ENCODE data around the gene ROCK2. TPM values are rescaled to one million over a fixed set of nuclear protein-coding genes. Genes with fewer than 3 reads are reported as not detected.

ROCK2 gene
- polyA plus RNA-seq, 3 donors = 2.8 to 10.2 (median 4.3) TPM

- H3K4me2 ChIP-seq (replicated peaks; ENCODE audit: extremely low read depth, low read length, poor library complexity, severe bottlenecking) = no peak overlapping the region
- H2AFZ ChIP-seq (ENCODE audit: insufficient read depth, low read depth, low read length, poor library complexity, severe bottlenecking) = no peak overlapping the region
- TF ChIP-seq CTCF (IDR thresholded peaks at IDR 0.05) = no peak
- no peak overlapping the region for H3K4me3 Mint-ChIP-seq
- 100% methylated on average over 1 of the region's 3 CpGs for WGBS (ENCODE audit: insufficient coverage)
- no peaks in the 10 kb centered on the region for H3K27me3 ChIP-seq (ENCODE audit: control insufficient read depth in 2 of 2, insufficient read depth in 2 of 2, low read length in 2 of 2)
- peaks cover 4 to 16% (median 7%) of the 10 kb centered on the region in 3 donors for H3K27me3 Mint-ChIP-seq (ENCODE audit: low read depth in 3 of 3)
- H3K27ac Mint-ChIP-seq = peak overlapping the region in 1 of 7 donors; percentile 6
- H3K27ac ChIP-seq (ENCODE audit: low read depth in 1 of 2, low read length in 2 of 2) = no peak overlapping the region
- H3K4me3 ChIP-seq (replicated peaks in 1 of 3; ENCODE audit: low read depth in 2 of 3, low read length in 3 of 3) = no peak overlapping the region
- H3K9me3 ChIP-seq (replicated peaks in 1 of 2; ENCODE audit: control insufficient read depth in 1 of 2, insufficient read depth in 1 of 2, low read length in 2 of 2) = peaks cover 0 to 19% of the 10 kb centered on the region in 2 donors
- peaks cover 17 to 26% of the 10 kb centered on the region in 2 donors for H3K4me1 ChIP-seq (ENCODE audit: control insufficient read depth in 1 of 2, insufficient read depth in 2 of 2, low read length in 2 of 2)
- H3K9ac ChIP-seq (ENCODE audit: insufficient read depth, low read length, poor library complexity, severe bottlenecking) = no peak overlapping the region
- H3K36me3 Mint-ChIP-seq = peaks cover 0 to 5% of the 10 kb centered on the region in 2 donors
- intact Hi-C loops (cut with micrococcal nuclease) = no loop called here
- DNase-seq = no peak
- H3K79me2 ChIP-seq (ENCODE audit: insufficient read depth, low read length) = no peaks in the 10 kb centered on the region
- no peaks in the 10 kb centered on the region for H4K20me1 ChIP-seq (ENCODE audit: insufficient read depth, low read length)
- H3K9me3 Mint-ChIP-seq = peaks cover 5 to 13% (median 11%) of the 10 kb centered on the region in 7 donors
- no peaks in the 10 kb centered on the region for H3K36me3 ChIP-seq (replicated peaks in 1 of 2; ENCODE audit: control insufficient read depth in 1 of 2, insufficient read depth in 2 of 2, low read length in 2 of 2)
- H3K4me1 Mint-ChIP-seq = peaks cover 16% of the 10 kb centered on the region
These were observed 198.4 kb downstream of the ROCK2 start for GRCh38 chr2:11146076-11146475.

- no peak overlapping the region for H3K4me3 ChIP-seq (replicated peaks in 1 of 3; ENCODE audit: low read depth in 2 of 3, low read length in 3 of 3)
- Mint-ChIP-seq H3K27ac (peak overlapping the region in 6 of 7 donors; percentile 27 to 88 (median 84)), H3K9me3 (peaks cover 5 to 13% (median 11%) of the 10 kb centered on the region in 7 donors), H3K4me1 (peaks cover 16% of the 10 kb centered on the region), H3K36me3 (peaks cover 0 to 5% of the 10 kb centered on the region in 2 donors), H3K27me3 (ENCODE audit: low read depth in 3 of 3) (peaks cover 8 to 15% (median 8%) of the 10 kb centered on the region in 3 donors), H3K4me3 (no peak overlapping the region)
- H3K27me3 ChIP-seq (ENCODE audit: control insufficient read depth in 2 of 2, insufficient read depth in 2 of 2, low read length in 2 of 2) = no peaks in the 10 kb centered on the region
- no peaks in the 10 kb centered on the region for H3K36me3 ChIP-seq (replicated peaks in 1 of 2; ENCODE audit: control insufficient read depth in 1 of 2, insufficient read depth in 2 of 2, low read length in 2 of 2)
- no peaks in the 10 kb centered on the region for H4K20me1 ChIP-seq (ENCODE audit: insufficient read depth, low read length)
- H3K4me1 ChIP-seq (ENCODE audit: control insufficient read depth in 1 of 2, insufficient read depth in 2 of 2, low read length in 2 of 2) = peaks cover 17 to 26% of the 10 kb centered on the region in 2 donors
- peak overlapping the region; percentile 52 to 66 for H3K27ac ChIP-seq (ENCODE audit: low read depth in 1 of 2, low read length in 2 of 2)
- WGBS (ENCODE audit: insufficient coverage) = no CpG with 5 or more reads among the region's 1 CpG
- DNase-seq = peak; percentile 32 to 60 (median 49)
- no peaks in the 10 kb centered on the region for H3K79me2 ChIP-seq (ENCODE audit: insufficient read depth, low read length)
- H3K9ac ChIP-seq (ENCODE audit: insufficient read depth, low read length, poor library complexity, severe bottlenecking) = no peak overlapping the region
- H3K4me2 ChIP-seq (replicated peaks; ENCODE audit: extremely low read depth, low read length, poor library complexity, severe bottlenecking) = no peak overlapping the region
- peaks cover 0 to 19% of the 10 kb centered on the region in 2 donors for H3K9me3 ChIP-seq (replicated peaks in 1 of 2; ENCODE audit: control insufficient read depth in 1 of 2, insufficient read depth in 1 of 2, low read length in 2 of 2)
- intact Hi-C loops (cut with micrococcal nuclease) = no loop called here
- no peak for TF ChIP-seq CTCF (IDR thresholded peaks at IDR 0.05)
- peak overlapping the region; percentile 25 for H2AFZ ChIP-seq (ENCODE audit: insufficient read depth, low read depth, low read length, poor library complexity, severe bottlenecking)
These were observed 199.1 kb downstream of the ROCK2 start for GRCh38 chr2:11145350-11145749.
